Neural progenitor cell (in vitro differentiated cells): ENCODE measurements around the gene LIPT2.

Experiments
- EZH2 ChIP-seq: fragments of 200-600 bp; sonication (generic); IDR thresholded peaks from 2 replicates; pipeline ENCODE4 v1.6.1; 2017; ENCODE audit warnings: antibody characterized with exemption, mild to moderate bottlenecking, moderate library complexity
- TF ChIP-seq, protein P1 (sequence below): fragments of 200-600 bp; sonication (generic); IDR thresholded peaks from 2 replicates; pipeline ENCODE4 v1.5.1; 2017; ENCODE audit warnings: antibody characterized with exemption, mild to moderate bottlenecking

DNA sequence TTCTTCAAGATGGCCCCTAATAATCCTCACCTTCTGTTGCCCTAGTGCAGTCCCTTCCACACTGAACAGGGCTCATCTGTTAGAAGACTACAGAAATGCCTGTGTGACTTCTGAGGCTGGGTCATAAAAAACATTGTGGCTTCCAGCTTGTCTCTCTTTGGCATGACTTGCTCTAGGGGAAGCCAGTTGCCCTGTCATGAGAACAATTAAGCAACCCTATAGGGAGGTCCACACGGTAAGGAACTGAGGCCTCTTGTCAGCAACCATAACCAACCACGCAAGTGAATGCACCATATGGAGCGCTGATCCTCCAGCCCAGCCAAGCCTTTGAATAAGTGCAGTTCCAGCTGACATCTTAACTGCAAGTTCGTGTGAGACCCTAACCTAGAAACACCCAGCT is 2.6 kb downstream of the LIPT2 start:
- TF ChIP-seq EZH2: no peak
- TF ChIP-seq, protein P1, sequence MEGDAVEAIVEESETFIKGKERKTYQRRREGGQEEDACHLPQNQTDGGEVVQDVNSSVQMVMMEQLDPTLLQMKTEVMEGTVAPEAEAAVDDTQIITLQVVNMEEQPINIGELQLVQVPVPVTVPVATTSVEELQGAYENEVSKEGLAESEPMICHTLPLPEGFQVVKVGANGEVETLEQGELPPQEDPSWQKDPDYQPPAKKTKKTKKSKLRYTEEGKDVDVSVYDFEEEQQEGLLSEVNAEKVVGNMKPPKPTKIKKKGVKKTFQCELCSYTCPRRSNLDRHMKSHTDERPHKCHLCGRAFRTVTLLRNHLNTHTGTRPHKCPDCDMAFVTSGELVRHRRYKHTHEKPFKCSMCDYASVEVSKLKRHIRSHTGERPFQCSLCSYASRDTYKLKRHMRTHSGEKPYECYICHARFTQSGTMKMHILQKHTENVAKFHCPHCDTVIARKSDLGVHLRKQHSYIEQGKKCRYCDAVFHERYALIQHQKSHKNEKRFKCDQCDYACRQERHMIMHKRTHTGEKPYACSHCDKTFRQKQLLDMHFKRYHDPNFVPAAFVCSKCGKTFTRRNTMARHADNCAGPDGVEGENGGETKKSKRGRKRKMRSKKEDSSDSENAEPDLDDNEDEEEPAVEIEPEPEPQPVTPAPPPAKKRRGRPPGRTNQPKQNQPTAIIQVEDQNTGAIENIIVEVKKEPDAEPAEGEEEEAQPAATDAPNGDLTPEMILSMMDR: no peak
